Choroid plexus epithelial cell (primary cell): Measurements from ENCODE around the gene PRL.

ENCODE experiments used
- DNase-seq: peaks from one replicate; pipeline ENCODE4 v3.0.0-alpha.2; 2010; ENCODE audit warnings: low read depth
- H3K4me3 ChIP-seq: 2 replicates; pipeline ENCODE4 v1.5.1; 2011; ENCODE audit warnings: low read depth, mild to moderate bottlenecking, control low read depth, low read length, moderate library complexity
- CTCF ChIP-seq: conservative IDR thresholded peaks from 2 replicates; pipeline ENCODE4 v1.5.1; 2011; ENCODE audit warnings: low read depth, mild to moderate bottlenecking, control low read depth, inconsistent platforms, low read length, moderate library complexity

Gene PRL

GRCh38 chr6:22281341-22282085 is 15.3 kb downstream of the PRL start:
- no peak overlapping the region for H3K4me3 ChIP-seq
- TF ChIP-seq CTCF, result no peak
- no peak for DNase-seq

GRCh38 chr6:22279427-22279826 is 17.4 kb downstream of the PRL start:
- no peak overlapping the region for H3K4me3 ChIP-seq
- no peak for TF ChIP-seq CTCF
- DNase-seq, result no peak

- DNase-seq, result no peak
- H3K4me3 ChIP-seq, result no peak overlapping the region
- no peak for TF ChIP-seq CTCF
Observed at GRCh38 chr6:22271081-22271480, 25.8 kb downstream of the PRL start.

GRCh38 chr6:22263748-22264147 is 33.1 kb downstream of the PRL start:
- no peak for TF ChIP-seq CTCF
- no peak for DNase-seq
- H3K4me3 ChIP-seq, result no peak overlapping the region

- H3K4me3 ChIP-seq, result no peak overlapping the region
- no peak for TF ChIP-seq CTCF
- no peak for DNase-seq
Observed at GRCh38 chr6:22254886-22255285, 42.0 kb downstream of the PRL start.

GRCh38 chr6:22253955-22254655 is 42.7 kb downstream of the PRL start:
- DNase-seq, result no peak
- no peak overlapping the region for H3K4me3 ChIP-seq
- TF ChIP-seq CTCF, result no peak

GRCh38 chr6:22251348-22251747 is 45.5 kb downstream of the PRL start:
- TF ChIP-seq CTCF, result no peak
- DNase-seq, result peak; percentile 81
- H3K4me3 ChIP-seq, result no peak overlapping the region
